Stimulated activated naive CD4-positive, alpha-beta T cell treated with Interleukin-2 at 50 U/mL for 16 hours (primary cell): ENCODE data around the gene AIDA.
"Not testable (repeated sequence)": the region's sequence is repeated elsewhere in the genome, so short reads cannot be mapped to it uniquely, and the experiment has no call there.

Experiments
- DNase-seq: peaks from one replicate; lab custom pipeline; 2025; lab: John Stamatoyannopoulos, UW

Gene AIDA

DNA sequence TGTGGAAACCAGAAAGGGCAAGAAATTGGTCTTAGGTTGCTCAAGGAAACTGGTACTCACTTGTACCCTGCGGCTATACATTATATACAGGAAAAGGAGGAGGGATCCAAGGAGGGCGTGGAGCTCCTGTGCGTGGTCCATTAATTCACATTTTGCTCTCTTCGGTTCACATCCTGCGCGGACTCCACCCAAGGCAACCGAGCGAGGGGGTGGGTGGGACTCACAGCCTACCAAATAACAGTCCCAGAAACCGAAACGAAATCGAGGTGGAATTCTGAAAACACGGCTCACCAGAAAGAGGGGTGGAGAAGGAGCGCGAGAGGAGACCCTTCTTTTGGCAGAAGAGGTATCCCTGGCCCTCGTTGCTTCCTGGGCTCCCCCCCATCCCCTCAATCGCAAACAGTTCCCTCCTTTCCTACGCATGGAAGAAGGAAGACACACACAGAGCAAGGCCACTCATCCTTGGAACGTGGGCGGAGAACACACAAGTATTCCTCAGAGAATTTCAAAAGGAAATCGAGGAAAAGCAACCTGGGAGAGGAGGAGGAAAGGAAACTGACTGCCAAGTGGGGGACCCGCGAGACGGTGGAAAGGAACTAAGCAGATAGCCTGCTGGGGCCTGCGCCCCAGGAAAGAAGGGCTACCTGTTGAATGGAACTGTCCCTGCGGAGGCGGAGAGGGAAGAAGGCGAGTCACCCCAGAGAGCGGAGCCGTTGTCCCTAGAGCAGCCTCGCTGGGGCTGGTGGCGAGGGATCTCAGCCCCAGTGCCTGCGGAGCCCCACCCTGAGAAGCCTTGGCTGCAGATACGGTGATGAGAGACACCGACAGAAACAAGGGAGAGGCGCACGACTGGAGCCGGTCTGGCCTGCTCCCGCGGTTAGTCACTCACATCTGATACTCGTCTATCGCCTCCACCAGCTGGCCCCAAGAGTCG is 705 bp downstream of the AIDA start:
- DNase-seq, result peak; percentile 50

DNA sequence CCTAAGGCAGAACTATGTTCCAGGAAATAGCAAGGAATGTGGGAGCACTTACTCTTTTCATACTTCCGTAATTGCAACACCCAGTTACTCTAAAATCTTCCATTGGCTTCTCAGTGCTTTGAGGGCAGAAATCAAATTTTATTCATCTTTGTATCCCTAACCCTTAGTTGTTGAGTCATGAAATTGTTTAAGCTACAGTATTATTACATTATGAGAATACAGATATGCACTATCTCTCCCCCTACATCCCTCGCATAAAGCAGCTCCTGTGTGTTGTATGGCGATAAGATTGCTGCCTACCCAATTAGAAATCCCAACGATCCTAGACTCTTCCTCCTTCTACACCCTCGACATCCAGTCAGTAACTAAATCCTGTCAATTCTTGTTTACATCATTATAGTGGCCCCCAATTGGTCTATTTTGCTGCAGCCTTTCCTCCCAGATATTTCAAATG is 2.6 kb downstream of the AIDA start:
- DNase-seq, result no peak

GRCh38 chr1:222706815-222707214 is 5.5 kb downstream of the AIDA start:
- DNase-seq, result no peak

DNA sequence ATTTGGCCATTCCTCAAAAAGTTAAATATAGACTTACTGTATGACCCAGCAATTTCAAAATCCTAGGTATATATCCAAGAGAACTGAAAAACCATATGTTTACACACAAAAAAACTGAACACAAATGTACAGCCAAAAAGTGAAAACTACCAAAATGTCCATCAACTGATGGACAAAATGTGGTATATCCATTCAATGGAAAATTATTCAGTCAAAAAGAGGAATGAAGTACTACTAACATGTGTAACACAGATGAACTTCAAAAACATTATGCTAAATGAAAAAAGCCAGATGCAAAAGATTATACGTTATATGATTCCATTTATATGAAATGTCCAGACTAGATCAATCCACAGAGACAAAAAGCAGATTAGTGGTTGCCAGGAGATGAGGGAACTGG is 8.0 kb downstream of the AIDA start:
- DNase-seq, result no peak

GRCh38 chr1:222702210-222702609 is 10.1 kb downstream of the AIDA start:
- no peak for DNase-seq

DNA sequence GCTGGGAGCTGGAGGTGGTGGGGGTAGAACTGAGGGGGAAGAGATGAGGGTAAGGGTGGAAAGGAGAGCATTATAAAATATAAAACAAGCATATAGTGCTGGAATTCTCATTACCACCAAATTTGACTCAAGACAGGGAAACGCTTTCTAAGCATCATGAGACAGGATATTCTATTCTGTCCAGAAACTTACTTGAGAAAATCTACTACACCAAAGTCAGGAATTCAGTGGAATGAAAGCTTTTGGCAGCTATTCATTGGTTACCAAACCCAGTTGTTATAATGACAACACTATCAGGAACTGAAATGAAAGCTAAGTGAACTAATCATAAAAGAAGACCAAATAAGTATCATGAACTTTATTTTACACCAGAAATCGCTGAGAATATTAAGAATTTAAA is 14.5 kb downstream of the AIDA start:
- no peak for DNase-seq

GRCh38 chr1:222697203-222697602 is 15.1 kb downstream of the AIDA start:
- no peak for DNase-seq

- no peak for DNase-seq
These were observed 15.6 kb downstream of the AIDA start for GRCh38 chr1:222696741-222697140.

GRCh38 chr1:222694927-222695326 is 17.4 kb downstream of the AIDA start:
- DNase-seq, result no peak

DNA sequence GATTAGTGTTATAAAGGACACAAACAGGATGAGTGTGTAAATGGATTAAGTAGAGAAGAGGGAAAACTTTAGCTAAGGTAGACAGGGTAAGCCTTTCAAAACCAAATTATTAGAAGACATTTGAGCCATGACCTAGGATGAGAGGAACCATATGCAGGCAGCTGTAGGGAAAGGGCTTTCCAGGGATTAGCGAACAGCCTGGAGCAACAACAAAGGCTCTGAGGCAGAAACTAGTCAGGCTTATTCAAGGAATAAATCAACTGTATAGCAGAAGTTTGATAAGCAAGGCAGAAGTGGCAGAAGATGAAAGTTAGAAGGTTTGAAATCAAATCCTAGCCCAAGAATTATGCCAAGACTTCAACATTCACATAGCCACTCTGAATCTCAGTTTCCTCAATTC is 21.3 kb downstream of the AIDA start:
- no peak for DNase-seq

GRCh38 chr1:222680080-222680479 is 32.2 kb downstream of the AIDA start:
- no peak for DNase-seq

DNA sequence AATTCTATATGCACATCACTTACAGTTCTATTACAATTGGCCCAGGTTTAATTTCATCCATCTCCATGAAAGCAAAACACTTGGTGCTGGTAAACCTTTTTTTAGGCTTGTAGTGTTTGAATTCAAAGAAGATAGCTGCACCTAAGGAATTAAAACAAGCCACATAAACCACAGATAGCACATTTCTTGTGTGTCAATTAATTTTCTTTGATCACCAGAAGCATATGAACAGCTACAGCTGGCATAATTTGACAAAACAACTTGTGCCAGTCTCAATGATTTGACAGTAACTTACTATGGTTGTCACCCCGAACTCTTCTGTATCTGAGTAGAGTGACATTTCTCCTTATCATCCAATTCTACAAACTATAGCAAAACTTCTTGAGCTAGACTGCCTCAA is 42.2 kb downstream of the AIDA start:
- no peak for DNase-seq

GRCh38 chr1:222669107-222669506 is 43.2 kb downstream of the AIDA start:
- not testable (repeated sequence) for DNase-seq

- not testable (repeated sequence) for DNase-seq
These were observed 44.1 kb downstream of the AIDA start for GRCh38 chr1:222668184-222668583.

DNA sequence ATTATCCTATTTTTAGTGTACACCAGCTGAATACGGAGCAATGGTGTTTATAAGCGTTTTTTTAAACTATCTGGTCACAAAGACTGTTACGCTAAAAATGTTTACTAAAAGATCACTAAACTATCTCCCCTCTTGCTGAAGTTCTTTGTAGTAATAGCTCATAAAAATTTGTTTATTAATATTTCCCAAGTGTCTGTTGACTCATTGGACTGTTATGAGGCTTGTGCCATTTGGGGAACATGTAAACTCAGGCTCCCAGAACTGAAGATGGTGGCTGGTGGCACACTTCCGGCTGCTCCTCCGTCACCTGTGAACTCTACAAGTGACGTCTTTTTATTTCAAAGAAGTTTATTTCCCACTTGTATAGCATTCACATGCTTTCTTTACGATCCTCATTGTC is 46.3 kb downstream of the AIDA start:
- no peak for DNase-seq

- DNase-seq, result no peak
These were observed 48.8 kb downstream of the AIDA start for GRCh38 chr1:222663431-222663934.

DNA sequence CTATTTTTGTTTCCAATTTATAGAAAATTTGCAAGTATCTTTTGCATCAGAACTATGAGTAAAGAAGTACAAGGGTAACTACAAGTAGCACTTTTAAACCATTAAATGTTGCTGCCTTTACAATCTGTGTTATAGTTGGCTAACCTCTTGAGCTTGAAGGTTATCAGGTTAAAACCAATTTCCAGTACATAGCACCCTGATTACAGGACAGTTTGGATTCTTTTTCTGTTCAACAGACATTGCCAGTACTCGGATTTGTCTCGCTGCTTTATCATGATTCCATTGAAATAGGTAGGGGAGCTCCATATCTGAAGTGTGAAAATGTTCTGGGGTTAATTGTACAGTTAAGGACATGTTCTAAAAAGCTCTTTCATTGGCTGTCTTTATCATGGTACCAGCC is 54.4 kb downstream of the AIDA start:
- DNase-seq, result no peak

- no peak for DNase-seq
These were observed 55.7 kb downstream of the AIDA start for GRCh38 chr1:222656391-222657155.

DNA sequence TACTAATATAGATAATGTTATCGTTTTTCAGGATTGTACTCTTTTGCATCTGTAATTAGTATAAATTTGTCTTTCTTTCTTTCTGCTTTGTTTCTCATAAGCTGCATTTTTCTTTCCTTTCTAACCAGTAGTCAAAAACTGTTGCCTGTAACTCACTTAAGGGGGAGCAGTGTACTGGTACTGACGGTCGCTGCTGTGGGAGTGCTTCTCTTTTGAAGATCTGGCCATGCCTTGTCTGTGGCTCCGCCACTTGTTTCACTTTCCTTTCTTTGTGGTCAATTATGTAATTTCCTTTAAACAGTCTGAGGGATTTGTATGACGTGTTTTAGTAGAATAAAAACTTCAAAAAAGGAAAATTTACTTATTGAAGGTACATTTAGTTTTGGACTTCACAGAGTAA is 57.4 kb downstream of the AIDA start:
- DNase-seq, result peak; percentile 72

GRCh38 chr1:222653178-222653827 is 59.0 kb downstream of the AIDA start:
- DNase-seq, result peak; percentile 8

DNA sequence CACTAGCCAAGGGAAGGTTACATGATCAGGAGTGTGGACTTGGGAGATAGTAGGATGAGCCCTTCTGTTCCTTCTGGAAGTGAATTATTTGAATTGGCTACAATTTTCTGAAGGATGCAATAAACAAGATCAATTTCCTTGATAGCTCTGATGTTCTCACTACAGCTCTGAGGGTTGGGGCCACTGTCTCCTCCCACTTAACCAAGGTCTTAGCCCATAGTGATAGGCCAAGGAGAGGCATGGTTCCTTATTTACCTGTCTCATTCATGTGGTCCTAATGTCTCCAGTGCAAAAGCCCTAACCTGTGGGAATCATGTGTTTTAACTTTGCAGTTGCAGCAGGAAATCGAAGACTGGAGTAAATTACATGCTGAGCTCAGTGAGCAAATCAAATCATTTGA is 59.6 kb downstream of the AIDA start:
- DNase-seq, result no peak

GRCh38 chr1:222644636-222644980 is 67.7 kb downstream of the AIDA start:
- DNase-seq, result no peak
